RKO (cell line): Measurements from ENCODE around the gene RAVER1.
"Not testable (repeated sequence)": the region's sequence is repeated elsewhere in the genome, so short reads cannot be mapped to it uniquely, and the experiment has no call there.

ENCODE experiments used
- DNase-seq: peaks from one replicate; pipeline ENCODE4 v3.0.0-alpha.2; 2016; ENCODE audit warnings: low spot score

Gene RAVER1, protein sequence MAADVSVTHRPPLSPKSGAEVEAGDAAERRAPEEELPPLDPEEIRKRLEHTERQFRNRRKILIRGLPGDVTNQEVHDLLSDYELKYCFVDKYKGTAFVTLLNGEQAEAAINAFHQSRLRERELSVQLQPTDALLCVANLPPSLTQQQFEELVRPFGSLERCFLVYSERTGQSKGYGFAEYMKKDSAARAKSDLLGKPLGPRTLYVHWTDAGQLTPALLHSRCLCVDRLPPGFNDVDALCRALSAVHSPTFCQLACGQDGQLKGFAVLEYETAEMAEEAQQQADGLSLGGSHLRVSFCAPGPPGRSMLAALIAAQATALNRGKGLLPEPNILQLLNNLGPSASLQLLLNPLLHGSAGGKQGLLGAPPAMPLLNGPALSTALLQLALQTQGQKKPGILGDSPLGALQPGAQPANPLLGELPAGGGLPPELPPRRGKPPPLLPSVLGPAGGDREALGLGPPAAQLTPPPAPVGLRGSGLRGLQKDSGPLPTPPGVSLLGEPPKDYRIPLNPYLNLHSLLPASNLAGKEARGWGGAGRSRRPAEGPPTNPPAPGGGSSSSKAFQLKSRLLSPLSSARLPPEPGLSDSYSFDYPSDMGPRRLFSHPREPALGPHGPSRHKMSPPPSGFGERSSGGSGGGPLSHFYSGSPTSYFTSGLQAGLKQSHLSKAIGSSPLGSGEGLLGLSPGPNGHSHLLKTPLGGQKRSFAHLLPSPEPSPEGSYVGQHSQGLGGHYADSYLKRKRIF

DNA sequence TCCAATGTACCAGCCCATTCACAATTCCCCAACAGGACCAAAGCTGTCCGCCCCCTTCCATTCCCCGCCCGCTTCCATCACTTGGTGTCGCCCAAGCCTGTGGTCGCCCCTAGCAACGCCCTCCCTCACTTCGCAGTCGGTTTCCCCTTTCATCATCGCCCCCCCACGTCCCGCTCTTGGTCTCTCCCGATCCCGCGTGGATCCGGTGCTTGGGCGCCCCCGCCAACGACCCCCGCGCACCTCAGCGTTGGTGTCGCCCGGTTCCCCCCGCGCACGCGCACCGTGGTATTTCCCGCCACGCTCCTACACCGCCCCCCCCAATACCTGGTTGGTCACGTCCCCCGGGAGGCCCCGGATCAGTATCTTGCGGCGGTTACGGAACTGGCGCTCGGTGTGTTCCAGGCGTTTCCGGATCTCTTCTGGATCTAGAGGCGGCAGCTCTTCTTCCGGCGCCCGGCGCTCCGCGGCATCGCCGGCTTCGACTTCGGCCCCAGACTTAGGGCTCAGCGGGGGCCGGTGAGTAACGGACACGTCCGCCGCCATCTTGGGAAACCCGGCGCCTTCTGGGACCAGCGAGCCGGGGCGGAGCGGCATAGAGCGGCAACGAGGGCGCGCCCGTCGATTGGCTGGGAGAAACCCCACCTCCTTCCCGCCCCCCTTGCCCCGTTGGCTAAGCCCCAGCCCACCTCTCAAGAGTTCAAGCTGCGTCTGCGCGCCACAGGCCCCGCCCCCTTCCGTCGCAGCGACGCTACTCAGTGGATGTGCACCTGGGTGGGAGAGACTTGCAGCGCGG, at the start of gene RAVER1:
Gene RAVER1, minus strand, starts transcription at position 565 of the 793 bp plus-strand sequence. Its CDS starts 22 bp downstream, at position 543.
- peak; percentile 96 for DNase-seq

DNA sequence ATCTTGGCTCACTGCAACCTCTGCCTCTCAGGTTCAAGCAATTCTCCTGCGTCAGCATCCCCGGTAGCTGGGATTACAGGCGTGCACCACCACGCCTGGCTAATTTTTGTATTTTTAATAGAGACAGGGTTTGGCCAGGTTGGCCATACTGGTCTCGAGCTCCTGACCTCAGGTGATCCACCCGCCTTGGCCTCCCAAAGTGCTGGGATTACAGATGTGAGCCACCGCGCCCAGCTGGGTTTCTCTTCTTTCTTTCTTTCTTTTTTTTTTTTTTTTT, 49.8 kb upstream of the RAVER1 start:
- not testable (repeated sequence) for DNase-seq

DNA sequence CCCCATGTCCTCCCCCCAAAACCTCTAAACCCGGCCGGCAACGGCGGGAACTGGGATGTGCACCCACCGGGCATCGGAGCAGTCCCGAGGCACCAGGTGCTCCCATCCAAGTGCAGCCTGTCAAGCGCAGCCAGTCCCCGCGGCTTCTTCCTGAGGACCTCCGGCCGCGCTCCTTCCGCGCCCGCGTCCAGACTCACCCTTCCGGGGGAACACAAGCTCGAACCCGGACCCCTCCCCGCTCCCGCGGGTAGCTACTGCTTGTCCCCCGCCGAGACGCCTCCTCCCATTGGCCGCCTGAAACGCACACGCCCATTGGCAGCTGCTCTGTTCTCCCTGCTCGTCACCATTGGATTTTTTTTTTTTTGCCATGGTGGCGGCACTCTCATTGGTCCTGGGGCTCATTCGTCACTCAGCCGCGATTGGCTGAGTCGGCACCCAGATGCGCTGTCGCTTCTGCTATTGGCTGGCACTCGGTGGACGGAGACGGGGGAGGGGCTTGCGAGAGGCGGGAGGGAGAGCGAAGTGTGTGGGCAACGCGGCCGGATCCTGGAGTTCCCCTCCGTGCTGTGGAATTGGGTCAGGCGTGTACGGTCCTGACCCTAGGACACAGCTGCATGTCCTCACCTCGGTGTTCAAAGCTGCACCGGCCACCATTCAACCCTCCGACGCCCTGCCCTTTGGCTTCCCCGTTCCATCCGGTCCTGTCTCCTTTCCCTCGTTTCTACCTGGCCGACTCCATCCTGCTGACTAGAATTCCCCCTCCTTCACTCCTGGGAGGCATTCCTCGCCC, 47.2 kb upstream of the RAVER1 start, which contains the start of gene TYK2:
Gene TYK2, minus strand, starts transcription at position 260 of the 790 bp plus-strand sequence. CDS start 2,166 bp downstream, outside the sequence.
- DNase-seq: peak; percentile 97

DNA sequence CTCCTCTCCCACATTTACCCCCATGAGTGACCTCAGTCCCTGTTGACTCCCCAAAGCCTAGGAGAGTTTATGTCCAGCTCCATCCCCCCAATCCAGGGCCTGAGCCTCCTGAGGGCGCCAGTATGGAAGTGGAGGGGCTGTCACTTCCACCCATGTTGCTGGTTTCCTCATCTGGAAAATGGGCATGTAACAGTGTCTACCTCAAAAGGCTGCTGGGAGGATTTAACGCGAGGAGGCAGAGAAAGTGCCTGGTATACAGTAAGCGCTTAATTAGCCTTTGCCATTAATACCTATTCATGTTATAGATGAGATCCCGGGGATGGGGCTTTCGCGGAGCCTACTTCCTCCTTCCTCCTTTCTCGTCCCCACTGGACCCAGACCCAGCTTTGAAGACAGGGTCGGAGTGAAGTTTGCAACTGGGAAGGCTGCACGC, 46.6 kb upstream of the RAVER1 start:
- DNase-seq: peak; percentile 36

DNA sequence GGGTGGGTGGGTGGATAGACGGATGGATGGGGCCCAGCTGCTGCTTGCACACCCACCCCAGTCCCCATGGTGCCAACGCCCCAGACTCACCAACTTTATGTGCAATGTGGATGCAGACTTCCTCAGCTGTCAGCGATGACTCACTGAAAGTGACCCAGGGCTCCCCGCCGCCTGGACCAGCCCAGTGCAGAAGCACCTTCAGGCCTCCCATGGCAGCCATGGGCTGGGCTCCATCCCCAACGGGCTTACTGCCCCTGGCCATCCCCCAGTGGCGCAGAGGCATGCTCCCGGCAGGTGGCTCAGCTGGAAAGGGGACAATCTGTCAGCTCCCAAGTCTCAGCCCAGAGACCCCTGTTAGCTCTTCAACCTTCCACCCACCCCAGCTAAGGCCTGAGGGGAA, 44.8 kb upstream of the RAVER1 start:
- no peak for DNase-seq

DNA sequence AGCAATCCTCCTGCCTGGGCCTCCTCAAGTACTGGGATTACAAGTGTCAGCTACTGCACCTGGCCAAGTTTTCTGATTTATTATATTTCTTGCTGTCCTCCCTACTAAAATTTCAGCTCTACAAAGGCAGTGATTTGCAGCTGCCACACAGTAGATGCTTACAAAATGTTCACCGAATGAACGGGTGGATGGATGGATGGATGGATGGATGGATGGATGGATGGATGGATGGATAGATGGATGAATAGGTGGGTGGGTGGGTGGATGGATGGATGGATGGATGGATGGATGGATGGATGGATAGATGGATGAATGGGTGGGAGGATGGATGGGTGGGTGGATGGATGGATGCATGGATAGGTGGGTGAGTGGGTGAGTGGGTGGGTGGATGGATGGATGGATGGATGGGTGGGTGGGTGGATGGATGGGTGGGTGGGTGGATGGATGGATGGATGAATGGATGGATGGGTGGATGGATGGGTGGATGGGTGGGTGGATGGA, 43.9 kb upstream of the RAVER1 start:
- not testable (repeated sequence) for DNase-seq

DNA sequence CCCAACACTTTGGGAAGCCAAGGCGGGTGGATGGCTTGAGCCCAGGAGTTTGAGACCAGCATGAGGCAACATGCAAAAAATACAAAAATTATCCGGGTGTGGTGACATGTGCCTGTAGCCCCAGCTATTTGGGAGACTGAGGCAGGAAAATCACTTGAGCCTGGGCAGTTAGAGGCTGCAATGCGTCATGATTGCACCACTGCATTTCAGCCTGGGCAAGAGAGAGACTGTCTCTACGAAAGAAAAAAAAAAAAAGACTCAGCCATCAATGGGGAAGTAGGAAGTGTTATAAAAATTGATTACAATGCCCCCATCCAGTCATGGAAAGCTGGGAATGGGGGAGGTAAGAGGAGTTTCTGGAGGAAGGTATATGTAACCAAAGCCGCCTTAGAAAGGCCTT, 41.6 kb upstream of the RAVER1 start:
- no peak for DNase-seq

DNA sequence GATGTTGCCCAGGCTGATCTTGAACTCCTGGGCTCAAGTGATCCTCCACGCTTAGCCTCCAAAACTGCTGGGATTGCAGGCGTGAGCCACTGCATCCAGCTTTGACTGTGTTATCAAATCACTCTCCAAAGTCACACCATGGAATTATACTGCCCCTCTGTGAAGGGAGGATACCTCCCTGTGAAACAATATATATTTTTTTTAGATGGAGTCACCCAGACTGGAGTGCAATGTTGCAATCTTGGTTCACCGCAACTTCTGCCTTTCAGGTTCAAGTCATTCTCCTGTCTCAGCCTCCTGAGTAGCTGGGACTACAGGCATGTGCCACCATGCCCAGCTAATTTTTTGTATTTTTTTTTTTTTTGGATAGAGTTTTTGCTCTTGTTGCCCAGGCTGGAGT, 39.4 kb upstream of the RAVER1 start:
- no peak for DNase-seq

DNA sequence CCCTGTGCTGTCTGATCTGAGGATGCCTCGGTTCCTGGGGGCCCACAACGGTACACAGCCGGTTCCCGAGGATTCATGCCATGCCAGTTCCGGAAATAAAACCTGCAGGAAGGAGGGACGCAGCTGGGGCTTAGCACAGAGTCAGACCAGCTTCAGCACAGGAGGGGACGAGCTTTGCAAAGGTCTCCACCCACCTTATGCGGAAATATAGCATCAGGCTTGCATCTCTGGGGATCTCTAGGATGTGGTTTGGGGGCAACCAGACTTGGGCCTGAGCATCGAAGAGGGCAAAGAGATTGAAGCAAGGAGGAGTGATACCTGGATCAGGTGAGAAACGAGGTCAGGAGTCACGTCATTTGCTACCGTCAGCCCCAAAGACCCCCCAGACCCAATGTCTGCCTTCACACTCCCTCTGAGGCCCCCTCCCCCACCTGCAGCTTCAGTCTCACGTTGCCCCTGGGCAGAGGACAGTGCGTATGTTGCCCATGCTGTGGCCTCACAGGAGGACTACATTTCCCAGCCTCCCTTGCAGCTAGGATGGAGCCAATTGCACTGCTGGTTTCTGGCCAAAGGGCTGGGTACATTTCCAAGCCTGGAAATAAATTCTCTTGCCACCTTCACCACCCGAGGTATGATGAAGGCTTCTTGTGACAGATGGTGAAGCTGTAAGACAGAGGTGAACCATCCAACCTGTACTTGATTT, 34.9 kb upstream of the RAVER1 start:
- no peak for DNase-seq

DNA sequence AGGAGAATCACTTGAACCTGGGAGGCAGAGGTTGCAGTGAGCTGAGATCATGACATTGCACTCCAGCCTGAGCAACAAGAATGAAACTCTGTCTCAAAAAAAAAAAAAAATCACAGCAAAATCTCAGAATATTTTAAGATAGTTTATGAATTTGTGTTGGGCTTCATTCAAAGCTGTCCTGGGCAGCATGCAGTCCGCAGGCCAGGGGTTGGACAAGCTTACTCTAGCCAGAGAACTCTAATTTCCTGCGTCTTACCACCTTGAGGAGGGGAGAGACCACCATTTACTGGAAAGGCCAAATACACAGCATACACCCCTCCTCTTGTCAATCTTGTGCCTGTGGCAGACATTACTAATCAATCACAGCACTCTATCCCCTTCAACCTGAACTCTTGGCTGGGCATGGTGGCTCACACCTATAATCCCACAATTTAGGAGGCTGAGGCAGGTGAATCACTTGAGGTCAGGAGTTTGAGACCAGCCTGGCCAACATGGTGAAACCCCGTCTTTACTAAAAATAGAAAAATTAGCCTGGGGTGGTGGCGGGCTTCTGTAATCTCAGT, 33.7 kb upstream of the RAVER1 start:
- not testable (repeated sequence) for DNase-seq

DNA sequence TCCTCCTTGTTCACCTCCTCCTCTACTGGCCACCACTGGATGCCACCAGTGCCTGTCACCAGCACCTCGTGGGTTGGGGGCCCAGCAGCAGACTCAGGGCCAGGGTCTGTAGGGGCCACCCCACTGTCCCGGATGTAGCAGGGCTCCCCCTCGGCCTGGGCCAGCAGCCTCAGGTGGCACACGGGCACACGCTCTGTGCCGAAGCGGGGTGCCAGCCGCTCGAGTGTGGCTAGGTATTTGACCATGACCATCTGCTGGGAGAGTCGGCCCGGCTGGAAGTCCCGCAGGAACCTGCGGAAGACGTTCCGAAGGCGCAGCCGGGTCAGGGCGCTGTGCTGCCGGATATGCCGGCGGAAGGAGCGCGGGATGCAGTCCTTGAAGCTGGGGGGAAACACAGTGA, 32.2 kb upstream of the RAVER1 start:
- DNase-seq: no peak

DNA sequence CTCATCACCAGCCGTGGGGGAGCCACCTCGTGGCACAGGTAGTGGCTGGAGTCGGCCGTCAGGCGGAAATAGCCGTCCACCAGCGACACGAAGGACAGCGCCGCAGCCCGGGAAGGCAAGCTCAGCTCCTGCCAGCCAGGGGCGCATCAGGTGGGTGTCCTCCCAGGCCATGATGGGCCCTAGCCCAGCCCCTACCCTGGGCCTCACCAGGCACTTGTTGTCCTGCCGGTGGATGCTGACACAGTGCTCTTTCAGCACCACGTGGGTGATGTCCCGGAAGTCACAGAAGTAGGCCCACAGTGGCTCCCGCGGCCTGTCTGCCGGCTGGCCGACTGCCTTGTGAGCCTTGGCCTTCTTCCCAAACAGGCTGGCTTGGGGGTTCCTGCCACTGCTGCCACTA, 31.3 kb upstream of the RAVER1 start:
- DNase-seq: no peak

DNA sequence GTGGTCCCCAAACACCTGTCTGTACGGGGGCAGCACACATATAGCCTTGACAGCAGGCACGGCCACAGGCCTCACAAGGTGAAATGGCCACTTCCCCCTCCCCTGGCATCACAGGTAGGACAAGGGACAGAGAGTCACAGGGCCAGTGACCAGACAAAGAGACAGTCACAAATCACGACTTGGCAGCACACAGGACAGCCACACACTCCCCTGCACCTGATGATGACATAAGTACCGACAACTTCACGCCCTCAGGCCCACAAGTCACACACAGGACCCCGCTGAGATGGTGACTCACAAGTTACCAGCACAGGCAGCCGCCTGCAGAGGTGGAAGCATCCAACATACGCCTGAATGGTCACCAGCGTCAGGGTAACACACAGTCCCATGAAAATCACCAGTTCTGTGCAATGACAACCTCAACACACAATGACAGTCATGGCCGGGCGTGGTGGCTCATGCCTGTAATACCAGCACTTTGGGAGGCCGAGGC, 30.5 kb upstream of the RAVER1 start:
- DNase-seq: peak; percentile 27

DNA sequence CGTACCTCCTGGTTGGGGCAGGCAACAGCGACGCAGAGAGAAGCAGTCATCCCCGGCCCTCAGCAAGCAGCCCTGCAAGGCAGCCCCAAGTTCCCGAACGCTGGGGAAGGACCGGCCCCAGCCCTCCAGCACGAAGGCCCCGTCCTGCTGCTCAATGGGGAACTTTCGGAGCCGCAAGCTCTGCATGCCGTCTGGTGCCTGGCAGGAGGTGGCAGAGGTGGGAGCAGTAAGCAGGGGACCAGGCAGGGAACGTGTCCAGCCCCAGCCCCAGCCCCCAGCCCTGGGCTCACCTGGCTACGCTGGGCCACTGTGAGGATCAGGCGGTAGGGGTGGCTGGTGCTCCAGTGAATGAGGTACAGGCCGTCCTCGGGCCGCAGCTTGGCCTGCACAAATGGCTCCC, 28.9 kb upstream of the RAVER1 start:
- DNase-seq: no peak

DNA sequence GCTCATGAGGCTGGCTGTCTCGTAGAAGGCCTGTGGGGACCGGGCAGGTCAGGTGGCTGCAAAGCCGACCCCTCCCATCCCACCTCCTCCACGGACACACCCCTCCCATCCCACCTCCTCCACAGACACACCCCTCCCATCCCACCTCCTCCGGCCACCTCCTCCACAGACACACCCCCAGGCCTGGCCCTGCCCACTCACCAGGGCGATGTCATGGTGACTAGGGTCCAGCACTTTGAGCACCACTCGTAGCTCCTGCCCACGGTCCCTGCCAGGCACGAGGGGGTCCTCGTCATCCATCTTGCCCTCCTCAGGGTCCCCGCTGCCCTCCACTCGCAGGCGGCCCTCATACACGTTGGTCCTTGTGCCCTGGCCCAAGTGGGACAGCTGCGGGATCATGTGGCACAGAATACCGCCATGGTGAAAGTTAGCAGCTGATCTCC, 28.3 kb upstream of the RAVER1 start:
- DNase-seq: no peak

DNA sequence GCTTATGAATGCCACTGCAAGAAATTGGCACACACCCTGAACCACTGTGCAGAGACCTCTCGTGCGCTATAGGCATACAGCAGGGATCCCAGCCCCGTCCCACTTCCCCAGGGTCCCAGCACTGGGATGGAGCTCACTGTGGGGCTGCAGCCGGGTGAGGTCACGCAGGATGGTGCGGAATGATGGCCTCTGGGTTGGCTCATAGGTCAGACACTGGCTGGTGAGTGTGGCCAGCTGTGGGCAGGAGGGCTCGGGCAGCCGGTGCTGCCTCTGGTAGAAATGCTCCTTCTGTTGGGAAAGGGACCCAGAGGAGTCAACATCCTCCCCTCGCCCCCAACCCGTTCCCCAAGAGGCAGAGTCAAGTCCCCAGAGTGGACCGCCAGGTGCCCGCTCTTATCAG, 23.1 kb upstream of the RAVER1 start:
- DNase-seq: no peak

DNA sequence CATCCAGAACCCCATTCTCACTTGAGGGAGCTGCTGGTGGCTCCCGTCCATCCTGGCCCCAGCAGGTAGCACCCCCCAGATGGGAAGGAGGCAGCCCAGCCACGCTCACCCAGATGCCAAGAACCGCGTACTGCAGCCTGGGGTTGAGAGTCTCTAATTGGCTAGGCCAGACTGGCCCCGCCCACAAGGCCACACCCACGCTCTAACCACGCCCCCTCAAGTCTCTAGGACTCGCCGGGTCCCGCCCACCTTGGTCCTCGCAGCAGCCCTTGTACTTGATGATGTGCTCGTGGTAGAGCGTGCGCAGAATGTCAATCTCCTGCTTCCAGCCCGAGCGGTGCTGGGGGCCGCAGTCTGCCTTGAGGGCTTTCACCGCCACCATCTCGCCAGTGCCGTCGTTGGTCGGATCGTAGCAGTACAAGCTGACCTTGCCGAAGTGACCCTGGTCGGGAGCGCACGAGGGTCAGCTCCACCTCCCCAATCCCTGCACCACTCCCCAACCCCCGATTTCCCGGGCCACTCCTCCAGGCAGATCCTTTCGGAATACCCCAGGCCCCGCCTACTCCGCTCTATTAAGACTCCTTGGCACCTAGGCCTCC, 20.6 kb upstream of the RAVER1 start:
- peak; percentile 40 for DNase-seq

DNA sequence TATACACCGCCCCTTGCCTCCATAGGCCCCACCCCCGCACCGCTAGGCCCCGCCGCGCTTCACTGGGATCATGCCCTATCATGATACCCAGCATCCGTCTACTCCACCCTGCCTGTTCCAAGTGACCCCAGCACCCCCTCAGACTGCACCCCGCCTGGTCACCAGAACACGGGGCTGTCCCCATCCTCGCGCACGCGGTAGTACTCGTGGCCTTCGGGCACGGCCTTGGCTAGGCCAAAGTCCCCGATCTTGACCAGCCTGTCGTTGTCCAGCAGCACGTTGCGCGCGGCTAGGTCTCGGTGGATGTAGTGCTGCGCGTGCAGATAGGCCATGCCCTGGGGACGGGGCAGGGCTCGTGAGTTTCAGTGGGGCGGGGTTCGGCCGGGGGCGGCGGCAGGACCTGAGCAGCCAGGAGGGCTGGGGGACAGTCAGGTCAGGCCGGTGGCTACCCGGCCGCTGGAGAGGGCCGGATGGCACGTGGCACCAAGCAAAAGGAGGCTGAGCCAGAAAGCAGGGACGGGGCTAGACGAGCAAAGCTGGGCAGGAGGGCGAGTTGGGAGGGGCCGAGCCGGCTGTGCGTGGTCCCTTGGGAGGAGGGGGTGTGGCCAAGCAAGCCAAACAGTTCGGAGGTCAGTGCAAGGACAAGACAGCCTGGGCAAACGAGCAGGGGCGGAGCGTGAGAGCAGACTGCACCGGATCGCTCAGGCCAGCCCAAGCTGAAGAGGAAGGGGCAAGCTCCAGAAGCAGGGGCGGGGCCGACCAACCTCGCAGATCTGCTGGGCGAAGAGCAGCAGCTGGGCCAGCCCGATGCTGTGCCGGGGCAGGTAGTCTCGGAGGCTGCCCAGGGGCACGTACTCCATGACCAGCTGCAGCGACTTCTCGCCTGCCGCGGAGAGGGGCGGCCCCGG, 19.7 kb upstream of the RAVER1 start:
- no peak for DNase-seq

DNA sequence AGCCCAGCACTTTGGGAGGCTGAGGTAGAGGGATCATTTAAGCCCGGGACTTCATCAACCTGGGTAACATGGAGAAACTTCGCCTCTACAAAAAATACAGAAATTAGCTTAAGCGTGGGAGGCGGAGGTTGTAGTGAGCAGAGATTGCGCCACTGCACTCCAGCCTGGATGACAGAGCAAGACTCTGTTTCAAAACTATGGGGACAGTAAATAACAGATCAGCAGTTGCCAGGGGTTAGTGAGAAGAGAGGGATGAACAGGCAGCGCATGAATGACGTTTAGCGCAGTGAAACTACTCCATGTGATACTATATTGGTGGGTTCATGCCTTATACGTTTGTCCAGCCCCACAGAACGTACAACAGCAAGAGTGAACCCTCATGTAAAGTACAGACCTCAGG, 13.2 kb upstream of the RAVER1 start:
- DNase-seq: no peak
